GM10248 (cell line): ENCODE results near the gene ERFL.

Source experiments
- CTCF ChIA-PET: fragments of 300-600 bp; sonication (Branson Sonifier 250); formaldehyde crosslinking; extraction: SDS; loops from one replicate; lab custom pipeline; 2021; ENCODE audit warnings: antibody characterized with exemption; lab: Yijun Ruan, JAX
- POLR2A ChIA-PET: fragments of 350-650 bp; sonication (Branson Sonifier 250); formaldehyde crosslinking; extraction: SDS; loops from one replicate; lab custom pipeline; 2020; ENCODE audit warnings: antibody characterized with exemption; lab: Yijun Ruan, JAX
- DNase-seq: peaks from one replicate; pipeline ENCODE4 v3.0.0; 2012; ENCODE audit errors: extremely low spot score
- TF ChIP-seq, protein P1 (sequence below): IDR thresholded peaks from 2 replicates; pipeline ENCODE4 v1.5.1; 2012; ENCODE audit warnings: mild to moderate bottlenecking, low read depth; ENCODE audit errors: extremely low read depth, missing control alignments, control extremely low read depth

ERFL gene

DNA sequence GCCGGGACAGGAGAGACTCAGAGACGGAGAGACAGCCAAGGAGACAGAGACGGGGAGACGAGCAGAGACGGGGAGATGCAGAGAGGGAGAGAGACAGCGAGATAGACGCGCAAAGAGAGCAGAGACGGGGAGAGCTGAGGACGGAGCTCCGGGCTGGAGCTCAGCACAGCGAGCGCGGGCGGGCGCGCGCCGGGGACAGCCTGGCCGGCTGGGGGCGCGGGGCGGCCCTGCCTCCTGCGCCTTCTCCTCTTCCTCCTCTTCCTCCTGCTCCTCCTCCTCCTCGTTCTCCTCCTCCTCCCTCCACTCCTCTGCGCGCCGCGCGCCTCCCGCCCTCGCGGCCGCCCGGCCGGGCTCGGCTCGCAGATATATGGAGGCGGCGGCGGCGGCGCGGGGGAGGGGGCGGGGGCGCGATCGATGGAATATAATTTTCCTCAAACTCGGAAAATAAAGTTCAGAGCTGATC lies at the start of gene ERFL:
ERFL (minus strand) TSS at position 229 of the 463 bp plus-strand sequence. CDS start 15,530 bp downstream, outside the sequence.
- no peak for DNase-seq
- TF ChIP-seq, protein P1, sequence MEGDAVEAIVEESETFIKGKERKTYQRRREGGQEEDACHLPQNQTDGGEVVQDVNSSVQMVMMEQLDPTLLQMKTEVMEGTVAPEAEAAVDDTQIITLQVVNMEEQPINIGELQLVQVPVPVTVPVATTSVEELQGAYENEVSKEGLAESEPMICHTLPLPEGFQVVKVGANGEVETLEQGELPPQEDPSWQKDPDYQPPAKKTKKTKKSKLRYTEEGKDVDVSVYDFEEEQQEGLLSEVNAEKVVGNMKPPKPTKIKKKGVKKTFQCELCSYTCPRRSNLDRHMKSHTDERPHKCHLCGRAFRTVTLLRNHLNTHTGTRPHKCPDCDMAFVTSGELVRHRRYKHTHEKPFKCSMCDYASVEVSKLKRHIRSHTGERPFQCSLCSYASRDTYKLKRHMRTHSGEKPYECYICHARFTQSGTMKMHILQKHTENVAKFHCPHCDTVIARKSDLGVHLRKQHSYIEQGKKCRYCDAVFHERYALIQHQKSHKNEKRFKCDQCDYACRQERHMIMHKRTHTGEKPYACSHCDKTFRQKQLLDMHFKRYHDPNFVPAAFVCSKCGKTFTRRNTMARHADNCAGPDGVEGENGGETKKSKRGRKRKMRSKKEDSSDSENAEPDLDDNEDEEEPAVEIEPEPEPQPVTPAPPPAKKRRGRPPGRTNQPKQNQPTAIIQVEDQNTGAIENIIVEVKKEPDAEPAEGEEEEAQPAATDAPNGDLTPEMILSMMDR = peak; percentile 18
- ChIA-PET CTCF (interaction anchor here (0.6 to 3.1 kb wide), 5 partner anchors 9 to 59 kb away, joined by 3 to 16 read pairs (median 4); partner anchors contain the start of gene RABAC1), POLR2A (interaction anchor here (1.1 kb wide), 1 partner anchor 41 kb away, joined by 4 read pairs; no protein-coding TSS in a partner anchor)

DNA sequence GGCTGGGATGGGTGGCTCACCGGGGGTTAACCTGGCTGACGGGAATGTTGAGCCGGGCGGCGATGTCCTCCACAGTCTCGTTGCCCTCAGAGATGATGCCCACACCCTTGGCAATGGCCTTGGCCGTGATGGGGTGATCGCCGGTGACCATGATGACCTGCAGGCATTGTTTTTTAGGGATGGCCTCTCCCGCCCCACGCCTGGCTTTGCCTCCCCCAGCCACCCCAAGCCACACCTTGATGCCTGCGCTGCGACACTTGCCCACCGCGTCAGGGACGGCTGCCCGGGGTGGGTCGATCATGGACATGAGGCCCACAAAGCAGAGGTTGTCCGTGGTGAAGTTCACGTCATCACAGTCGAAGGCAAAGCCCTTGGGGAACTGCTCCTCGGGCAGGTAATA lies 49.7 kb upstream of the ERFL start:
- no peak for DNase-seq
- ChIA-PET CTCF (interaction anchor here (0.6 kb wide), 1 partner anchor 35 kb away, joined by 3 read pairs; no protein-coding TSS in a partner anchor), POLR2A (no interaction called here)
- TF ChIP-seq, protein P1 = no peak

DNA sequence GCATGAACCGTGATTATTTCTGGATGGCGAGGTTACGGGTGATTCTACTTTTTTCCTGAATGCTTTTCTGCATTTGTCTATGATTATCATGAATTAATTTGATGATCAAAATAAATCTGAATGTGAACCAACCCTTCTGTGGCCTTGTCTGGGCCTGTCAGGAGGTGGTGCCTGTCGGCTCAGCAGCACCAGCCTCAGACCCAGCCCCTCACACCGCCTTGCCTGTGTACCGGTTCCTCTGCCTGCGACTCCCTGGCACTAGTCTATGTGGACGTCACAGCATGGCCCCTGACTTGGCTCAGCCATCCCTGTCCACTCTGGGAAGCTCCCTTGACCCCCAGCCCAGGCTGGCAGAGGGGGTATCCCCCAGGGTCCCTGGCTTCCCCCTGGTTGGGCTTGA lies 46.4 kb upstream of the ERFL start:
- TF ChIP-seq, protein P1 = no peak
- ChIA-PET CTCF (no interaction called here), POLR2A (interaction anchor here (0.6 kb wide), 1 partner anchor 53 kb away, joined by 3 read pairs; no protein-coding TSS in a partner anchor)
- DNase-seq = no peak

DNA sequence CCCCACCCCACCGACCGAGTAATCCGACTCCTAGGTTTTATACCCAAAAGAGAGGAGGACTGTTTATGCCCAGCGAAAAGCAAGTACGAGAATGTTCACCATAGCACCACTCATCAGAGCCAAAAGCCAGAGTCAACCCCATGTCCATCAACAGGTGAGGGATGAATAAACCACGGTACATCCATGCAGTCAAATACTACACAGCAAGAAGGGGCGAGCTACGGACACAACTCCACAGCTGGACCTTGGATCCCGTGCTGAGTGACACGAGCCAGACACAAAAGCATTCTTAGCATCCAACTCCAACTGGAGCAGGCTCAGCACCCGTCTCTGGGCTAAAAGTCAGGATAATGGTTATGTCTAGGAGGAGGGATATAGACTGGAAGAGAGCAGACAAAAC lies 43.1 kb upstream of the ERFL start:
- ChIA-PET POLR2A (no interaction called here), CTCF (interaction anchor here (1.4 kb wide), 1 partner anchor 13 kb away, joined by 4 read pairs; the partner anchor contains the start of gene RABAC1)
- TF ChIP-seq, protein P1 = no peak
- DNase-seq = no peak

DNA sequence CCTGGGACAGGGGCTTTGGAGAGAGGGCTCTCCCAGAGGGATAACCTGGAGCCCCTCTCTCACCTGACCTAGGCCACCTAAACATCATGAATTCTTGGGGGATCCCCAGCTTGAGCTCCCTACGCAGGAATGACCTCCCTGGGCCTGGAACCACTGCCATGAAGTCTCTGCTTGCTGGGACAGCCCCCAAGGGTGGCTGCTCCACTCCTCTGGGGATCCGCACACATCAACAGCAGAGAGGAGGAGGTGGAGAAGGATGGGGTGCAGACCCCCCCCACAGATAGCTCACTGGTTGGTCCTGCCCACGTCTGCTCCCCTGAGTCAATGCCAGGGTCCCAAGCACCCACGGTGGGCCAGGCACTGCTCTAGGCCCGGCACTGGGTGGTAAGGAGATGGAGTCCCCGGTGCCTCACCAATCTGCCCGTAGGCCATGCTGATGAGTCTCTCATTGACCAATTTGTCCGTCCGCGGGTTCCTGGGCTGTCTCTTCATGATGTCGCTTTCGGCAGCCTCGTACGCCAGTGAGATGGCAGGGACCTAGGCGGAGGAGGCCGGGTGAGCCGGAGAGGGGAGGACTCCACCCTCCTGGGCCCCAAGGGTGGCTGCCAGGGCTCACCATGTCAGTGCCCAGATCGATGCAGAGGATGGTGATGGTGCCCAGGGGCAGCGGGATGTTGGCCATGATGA lies 41.7 kb upstream of the ERFL start:
- TF ChIP-seq, protein P1 = no peak
- CTCF ChIA-PET = no interaction called here
- DNase-seq = no peak
- POLR2A ChIA-PET = no interaction called here

DNA sequence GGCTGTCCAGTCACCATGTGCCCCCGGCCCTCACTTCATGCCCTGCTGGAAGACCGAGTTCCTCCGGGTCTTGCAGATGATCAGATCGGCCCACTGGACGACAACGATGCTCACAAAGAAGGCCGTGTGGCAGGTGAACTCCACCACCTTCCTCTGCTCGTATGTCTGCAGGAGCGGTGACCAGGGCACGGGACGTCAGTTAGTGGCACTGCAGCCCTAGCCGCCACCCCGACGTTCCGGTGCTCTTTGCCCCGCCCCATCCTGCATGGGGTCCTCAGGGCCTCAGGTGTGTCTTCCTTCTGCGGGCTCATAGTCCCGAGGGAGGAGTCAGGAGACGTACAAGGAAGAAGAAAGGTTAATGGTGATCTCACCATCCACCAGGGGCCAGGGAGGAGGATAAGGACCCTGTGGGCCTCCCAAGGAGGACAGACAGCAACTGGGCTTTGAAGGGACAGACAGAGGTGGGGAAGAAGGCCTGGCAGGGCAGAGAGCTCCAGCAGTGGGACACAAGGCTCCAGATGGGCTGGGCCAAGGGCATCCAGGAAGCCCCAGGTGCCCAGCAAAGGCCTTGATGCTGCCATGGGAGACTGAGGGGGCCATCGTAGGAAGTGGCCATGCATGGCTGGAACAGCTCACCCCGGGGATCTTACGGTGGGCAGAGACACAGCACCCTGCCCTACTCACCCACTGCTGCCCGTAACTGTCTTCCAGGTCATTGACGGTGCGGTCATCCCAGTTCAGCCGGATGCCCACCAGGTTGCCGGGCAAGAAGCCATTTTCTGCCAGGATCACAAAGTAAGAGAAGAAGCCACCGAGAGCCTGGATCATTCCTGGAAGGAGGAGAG lies 40.7 kb upstream of the ERFL start:
- no peak for DNase-seq
- TF ChIP-seq, protein P1 = no peak
- ChIA-PET POLR2A (no interaction called here), CTCF (no interaction called here)
